WTC11 (cell line): Measurements from ENCODE around the gene SLC23A1. TPM values are rescaled to one million over a fixed set of nuclear protein-coding genes. Genes with fewer than 3 reads are reported as not detected.

Experiments used
- ATAC-seq: fragments of 200-7000 bp; cut with Tn5 transposase; 2 replicates; pipeline ENCODE4 v1.10.0; 2021; ENCODE audit warnings: mild to moderate bottlenecking, moderate library complexity
- CTCF ChIA-PET: fragments of 300-600 bp; sonication (Branson Sonifier 250); formaldehyde crosslinking; loops from one replicate; lab custom pipeline; 2021; ENCODE audit warnings: antibody characterized with exemption; lab: Charles Lee
- POLR2A ChIA-PET: fragments of 350-600 bp; sonication (Branson Sonifier 250); formaldehyde crosslinking; loops from one replicate; lab custom pipeline; 2021; ENCODE audit warnings: antibody characterized with exemption; lab: Charles Lee
- DNase-seq: peaks from one replicate; pipeline ENCODE4 v3.0.0; 2021; ENCODE audit warnings: low spot score
- H3K27ac Mint-ChIP-seq: 2 replicates; pipeline ENCODE4 v1.8.0; 2021; ENCODE audit warnings: mixed read lengths
- H3K27me3 Mint-ChIP-seq: 2 replicates; pipeline ENCODE4 v1.8.0; 2021; ENCODE audit warnings: low read depth, mild to moderate bottlenecking, moderate library complexity, mixed read lengths
- H3K36me3 Mint-ChIP-seq: 2 replicates; pipeline ENCODE4 v1.8.0; 2021; ENCODE audit warnings: mixed read lengths
- H3K4me1 Mint-ChIP-seq: 2 replicates; pipeline ENCODE4 v1.8.0; 2022; ENCODE audit warnings: mixed read lengths
- H3K4me3 Mint-ChIP-seq: 2 replicates; pipeline ENCODE4 v1.8.0; 2021; ENCODE audit warnings: mild to moderate bottlenecking, moderate library complexity, mixed read lengths
- H3K9me3 Mint-ChIP-seq: 2 replicates; pipeline ENCODE4 v1.8.0; 2021; ENCODE audit warnings: mixed read lengths
- ARID4B ChIP-seq: sonication (generic); formaldehyde crosslinking; IDR thresholded peaks from 2 replicates; pipeline ENCODE4 v1.8.0; 2023; ENCODE audit warnings: missing genetic modification reagents, mild to moderate bottlenecking, borderline replicate concordance
- CBFB ChIP-seq: sonication (generic); formaldehyde crosslinking; IDR thresholded peaks from 2 replicates; pipeline ENCODE4 v1.8.1; 2022; ENCODE audit warnings: mild to moderate bottlenecking, low read depth, missing genetic modification reagents
- CDX4 ChIP-seq: fragments of 250-450 bp; sonication (Bioruptor Pico); IDR thresholded peaks from 2 replicates; pipeline ENCODE4 v1.9.0; 2021; ENCODE audit warnings: moderate library complexity, mild to moderate bottlenecking, inconsistent platforms, borderline replicate concordance
- EMX1 ChIP-seq: fragments of 250-450 bp; sonication (Bioruptor Pico); IDR thresholded peaks from 2 replicates; pipeline ENCODE4 v1.8.0; 2021; ENCODE audit warnings: mild to moderate bottlenecking
- FOXK1 ChIP-seq: sonication (generic); formaldehyde crosslinking; IDR thresholded peaks from 2 replicates; pipeline ENCODE4 v1.8.0; 2022; ENCODE audit warnings: mild to moderate bottlenecking, moderate library complexity, missing genetic modification reagents
- FOXP1 ChIP-seq: sonication (generic); formaldehyde crosslinking; IDR thresholded peaks from 2 replicates; pipeline ENCODE4 v1.8.0; 2022; ENCODE audit warnings: missing genetic modification reagents, mild to moderate bottlenecking, moderate library complexity, borderline replicate concordance
- GTF2I ChIP-seq: fragments of 250-450 bp; sonication (Bioruptor Pico); conservative IDR thresholded peaks from 2 replicates; pipeline ENCODE4 v1.4.0; 2021; ENCODE audit warnings: mild to moderate bottlenecking
- IRF2 ChIP-seq: sonication (generic); formaldehyde crosslinking; IDR thresholded peaks from 2 replicates; pipeline ENCODE4 v1.8.0; 2022; ENCODE audit warnings: low read depth, missing genetic modification reagents, borderline replicate concordance
- MYBL2 ChIP-seq: sonication (generic); formaldehyde crosslinking; IDR thresholded peaks from 2 replicates; pipeline ENCODE4 v1.8.1; 2023; ENCODE audit warnings: mild to moderate bottlenecking, moderate library complexity, missing genetic modification reagents
- NFATC4 ChIP-seq: fragments of 250-450 bp; sonication (Bioruptor Pico); IDR thresholded peaks from 2 replicates; pipeline ENCODE4 v1.9.0; 2021; ENCODE audit warnings: mild to moderate bottlenecking
- NFE2L1 ChIP-seq: sonication (generic); formaldehyde crosslinking; IDR thresholded peaks from 2 replicates; pipeline ENCODE4 v1.8.1; 2023; ENCODE audit warnings: missing genetic modification reagents
- OVOL2 ChIP-seq: fragments of 250-450 bp; sonication (Bioruptor Pico); IDR thresholded peaks from 2 replicates; pipeline ENCODE4 v1.9.0; 2021; ENCODE audit warnings: mild to moderate bottlenecking, borderline replicate concordance
- STAT6 ChIP-seq: sonication (generic); formaldehyde crosslinking; conservative IDR thresholded peaks from 2 replicates; pipeline ENCODE4 v1.8.1; 2023; ENCODE audit warnings: mild to moderate bottlenecking, low read depth, missing genetic modification reagents, moderate library complexity
- TEAD4 ChIP-seq: sonication (generic); formaldehyde crosslinking; IDR thresholded peaks from 2 replicates; pipeline ENCODE4 v1.8.0; 2022; ENCODE audit warnings: mild to moderate bottlenecking, missing genetic modification reagents
- ZNF232 ChIP-seq: sonication (generic); formaldehyde crosslinking; IDR thresholded peaks from 2 replicates; pipeline ENCODE4 v1.8.0; 2022; ENCODE audit warnings: mild to moderate bottlenecking, missing genetic modification reagents
- ZNF263 ChIP-seq: sonication (generic); formaldehyde crosslinking; IDR thresholded peaks from 2 replicates; pipeline ENCODE4 v1.8.1; 2022; ENCODE audit warnings: low read depth, mild to moderate bottlenecking, moderate library complexity, missing genetic modification reagents
- ZNF416 ChIP-seq: fragments of 250-450 bp; sonication (Bioruptor Pico); IDR thresholded peaks from 2 replicates; pipeline ENCODE4 v1.9.0; 2021; ENCODE audit warnings: mild to moderate bottlenecking, inconsistent platforms
- ZNF423 ChIP-seq: fragments of 250-450 bp; sonication (Bioruptor Pico); IDR thresholded peaks from 2 replicates; pipeline ENCODE4 v2.1.2; 2022; ENCODE audit warnings: mild to moderate bottlenecking, moderate library complexity
- ZNF512 ChIP-seq: sonication (generic); formaldehyde crosslinking; IDR thresholded peaks from 2 replicates; pipeline ENCODE4 v1.8.1; 2022; ENCODE audit warnings: missing genetic modification reagents, borderline replicate concordance
- ZNF671 ChIP-seq: fragments of 250-450 bp; sonication (Bioruptor Pico); IDR thresholded peaks from 2 replicates; pipeline ENCODE4 v1.8.0; 2021; ENCODE audit warnings: mild to moderate bottlenecking
- total RNA-seq: library from RNA; stranded (reverse); gene quantifications from 3 replicates; pipeline ENCODE4 v1.2.3, GENCODE V29; 2021
- TF ChIP-seq, protein P1 (sequence below): sonication (generic); formaldehyde crosslinking; IDR thresholded peaks from 2 replicates; pipeline ENCODE4 v1.8.0; 2023; ENCODE audit warnings: mild to moderate bottlenecking, missing genetic modification reagents
- TF ChIP-seq, protein P2 (sequence below): fragments of 200-600 bp; IDR thresholded peaks from 2 replicates; pipeline ENCODE4 v1.8.0; 2022; ENCODE audit warnings: antibody characterized with exemption

Gene SLC23A1
- total RNA-seq, 1 experiment from 2014 or later, result not detected

GRCh38 chr5:139415221-139415861 lies 32.2 kb upstream of the SLC23A1 start (continued):
- TF ChIP-seq ARID4B (no peak), CDX4 (CRISPR knock-in tag) (no peak), MYBL2 (no peak), FOXP1 (CRISPR knock-in tag) (no peak), ZNF671 (no peak), ZNF512 (CRISPR knock-in tag) (no peak)

DNA sequence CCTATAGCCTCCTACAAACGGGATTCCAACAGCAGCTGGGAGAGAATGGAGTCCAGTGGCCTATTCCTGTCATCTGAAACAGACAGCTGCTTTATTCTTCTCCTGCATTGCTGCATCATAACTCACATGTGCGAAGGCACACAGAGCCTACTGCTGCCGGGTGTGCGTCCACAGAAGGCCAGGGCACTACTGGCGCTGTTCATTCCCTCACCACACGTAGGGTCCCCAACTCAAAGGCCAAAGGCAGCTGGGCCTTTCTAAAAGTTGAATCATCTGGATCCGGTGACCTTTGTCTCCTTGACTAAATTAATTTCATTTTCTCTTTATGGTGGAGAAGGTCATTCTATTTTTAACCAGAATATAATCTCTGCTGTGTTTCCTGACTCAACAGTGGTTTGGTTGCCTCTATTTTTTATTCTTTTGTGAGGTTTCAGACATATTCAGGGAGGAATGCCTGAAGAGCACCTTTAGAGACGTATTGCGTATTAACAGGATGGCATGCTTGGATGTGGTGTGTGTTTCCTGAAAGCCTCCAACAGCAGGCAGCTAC lies 31.6 kb upstream of the SLC23A1 start:
- H3K9me3 Mint-ChIP-seq, result no peaks in the 10 kb centered on the region
- peaks cover 13% of the 10 kb centered on the region for H3K36me3 Mint-ChIP-seq
- ChIA-PET CTCF (interaction anchor here (0.9 kb wide), 1 partner anchor 11 kb away, joined by 3 read pairs; no protein-coding TSS in a partner anchor), POLR2A (no interaction called here)
- no peaks in the 10 kb centered on the region; the same call in 1 of the 2 replicates for H3K27me3 Mint-ChIP-seq
- H3K4me3 Mint-ChIP-seq, result no peak overlapping the region
- no peak overlapping the region for H3K27ac Mint-ChIP-seq
- no peak for DNase-seq
- H3K4me1 Mint-ChIP-seq, result peaks cover 4% of the 10 kb centered on the region
- no peak for ATAC-seq
- TF ChIP-seq TEAD4 (CRISPR knock-in tag), result no peak
- TF ChIP-seq ZNF423 (CRISPR knock-in tag), result no peak
- no peak for TF ChIP-seq NFATC4 (CRISPR knock-in tag)
- no peak for TF ChIP-seq ZNF416 (CRISPR knock-in tag)
- TF ChIP-seq CBFB (CRISPR knock-in tag), result no peak
- no peak for TF ChIP-seq FOXK1 (CRISPR knock-in tag)
- TF ChIP-seq OVOL2, result no peak
- TF ChIP-seq, protein P1, sequence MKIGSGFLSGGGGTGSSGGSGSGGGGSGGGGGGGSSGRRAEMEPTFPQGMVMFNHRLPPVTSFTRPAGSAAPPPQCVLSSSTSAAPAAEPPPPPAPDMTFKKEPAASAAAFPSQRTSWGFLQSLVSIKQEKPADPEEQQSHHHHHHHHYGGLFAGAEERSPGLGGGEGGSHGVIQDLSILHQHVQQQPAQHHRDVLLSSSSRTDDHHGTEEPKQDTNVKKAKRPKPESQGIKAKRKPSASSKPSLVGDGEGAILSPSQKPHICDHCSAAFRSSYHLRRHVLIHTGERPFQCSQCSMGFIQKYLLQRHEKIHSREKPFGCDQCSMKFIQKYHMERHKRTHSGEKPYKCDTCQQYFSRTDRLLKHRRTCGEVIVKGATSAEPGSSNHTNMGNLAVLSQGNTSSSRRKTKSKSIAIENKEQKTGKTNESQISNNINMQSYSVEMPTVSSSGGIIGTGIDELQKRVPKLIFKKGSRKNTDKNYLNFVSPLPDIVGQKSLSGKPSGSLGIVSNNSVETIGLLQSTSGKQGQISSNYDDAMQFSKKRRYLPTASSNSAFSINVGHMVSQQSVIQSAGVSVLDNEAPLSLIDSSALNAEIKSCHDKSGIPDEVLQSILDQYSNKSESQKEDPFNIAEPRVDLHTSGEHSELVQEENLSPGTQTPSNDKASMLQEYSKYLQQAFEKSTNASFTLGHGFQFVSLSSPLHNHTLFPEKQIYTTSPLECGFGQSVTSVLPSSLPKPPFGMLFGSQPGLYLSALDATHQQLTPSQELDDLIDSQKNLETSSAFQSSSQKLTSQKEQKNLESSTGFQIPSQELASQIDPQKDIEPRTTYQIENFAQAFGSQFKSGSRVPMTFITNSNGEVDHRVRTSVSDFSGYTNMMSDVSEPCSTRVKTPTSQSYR (CRISPR knock-in tag), result no peak
- no peak for TF ChIP-seq GTF2I
- no peak for TF ChIP-seq CDX4 (CRISPR knock-in tag)
- no peak for TF ChIP-seq ZNF232 (CRISPR knock-in tag)
- no peak for TF ChIP-seq EMX1 (CRISPR knock-in tag)
- TF ChIP-seq NFE2L1 (CRISPR knock-in tag), result no peak
- no peak for TF ChIP-seq STAT6 (CRISPR knock-in tag)
- TF ChIP-seq, protein P2, sequence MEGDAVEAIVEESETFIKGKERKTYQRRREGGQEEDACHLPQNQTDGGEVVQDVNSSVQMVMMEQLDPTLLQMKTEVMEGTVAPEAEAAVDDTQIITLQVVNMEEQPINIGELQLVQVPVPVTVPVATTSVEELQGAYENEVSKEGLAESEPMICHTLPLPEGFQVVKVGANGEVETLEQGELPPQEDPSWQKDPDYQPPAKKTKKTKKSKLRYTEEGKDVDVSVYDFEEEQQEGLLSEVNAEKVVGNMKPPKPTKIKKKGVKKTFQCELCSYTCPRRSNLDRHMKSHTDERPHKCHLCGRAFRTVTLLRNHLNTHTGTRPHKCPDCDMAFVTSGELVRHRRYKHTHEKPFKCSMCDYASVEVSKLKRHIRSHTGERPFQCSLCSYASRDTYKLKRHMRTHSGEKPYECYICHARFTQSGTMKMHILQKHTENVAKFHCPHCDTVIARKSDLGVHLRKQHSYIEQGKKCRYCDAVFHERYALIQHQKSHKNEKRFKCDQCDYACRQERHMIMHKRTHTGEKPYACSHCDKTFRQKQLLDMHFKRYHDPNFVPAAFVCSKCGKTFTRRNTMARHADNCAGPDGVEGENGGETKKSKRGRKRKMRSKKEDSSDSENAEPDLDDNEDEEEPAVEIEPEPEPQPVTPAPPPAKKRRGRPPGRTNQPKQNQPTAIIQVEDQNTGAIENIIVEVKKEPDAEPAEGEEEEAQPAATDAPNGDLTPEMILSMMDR, result no peak
- TF ChIP-seq IRF2 (CRISPR knock-in tag), result no peak
- no peak for TF ChIP-seq ZNF263
